Epidermal melanocyte (primary cell): ENCODE results near the gene AHNAK.
"Not testable (repeated sequence)": the region's sequence is repeated elsewhere in the genome, so short reads cannot be mapped to it uniquely, and the experiment has no call there.

Source experiments
- DNase-seq: peaks from one replicate; pipeline ENCODE4 v3.0.0; 2011; ENCODE audit warnings: low spot score; ENCODE audit not compliant: insufficient read length

The AHNAK gene

DNA sequence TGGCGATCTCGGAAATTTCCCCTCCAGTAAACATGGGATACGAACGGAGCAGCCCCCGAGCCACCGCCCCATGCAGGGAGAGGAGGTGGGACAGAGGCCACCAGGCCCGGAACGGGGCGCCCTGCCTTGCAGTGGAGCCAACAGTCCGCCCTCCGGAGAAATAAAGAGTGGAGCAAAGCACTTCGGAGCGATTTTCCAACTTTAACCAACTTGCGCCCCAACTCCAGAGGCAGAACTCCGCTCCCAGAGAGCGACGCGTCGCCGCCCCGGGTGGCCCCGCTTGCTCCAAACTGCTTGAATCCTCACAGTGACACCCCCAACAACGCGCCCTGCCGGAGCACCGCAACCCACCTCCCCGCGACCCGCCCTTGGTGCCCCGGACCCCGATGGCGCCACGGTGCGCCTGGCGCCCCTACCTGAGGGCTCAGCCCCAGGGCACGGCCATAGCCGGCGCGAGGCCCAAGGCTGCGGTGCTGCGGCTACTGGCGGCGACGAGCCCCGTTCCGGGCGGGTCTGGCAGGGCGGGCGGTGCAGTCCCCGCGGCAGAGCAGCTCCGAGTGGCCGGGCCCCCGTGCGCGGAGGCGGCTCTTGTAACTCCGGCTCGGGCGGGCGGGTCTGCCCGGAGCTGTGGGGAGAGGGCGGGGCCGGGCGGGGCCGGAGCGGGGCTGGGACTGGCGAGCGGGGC is at the start of gene AHNAK:
Gene AHNAK (minus strand): TSS at position 563 of the 685 bp plus-strand sequence. CDS start 10,708 bp downstream, outside the sequence.
- peak; percentile 81 for DNase-seq

- DNase-seq, result no peak
Measured at GRCh38 chr11:62595124-62595523, 48.5 kb upstream of the AHNAK start.

DNA sequence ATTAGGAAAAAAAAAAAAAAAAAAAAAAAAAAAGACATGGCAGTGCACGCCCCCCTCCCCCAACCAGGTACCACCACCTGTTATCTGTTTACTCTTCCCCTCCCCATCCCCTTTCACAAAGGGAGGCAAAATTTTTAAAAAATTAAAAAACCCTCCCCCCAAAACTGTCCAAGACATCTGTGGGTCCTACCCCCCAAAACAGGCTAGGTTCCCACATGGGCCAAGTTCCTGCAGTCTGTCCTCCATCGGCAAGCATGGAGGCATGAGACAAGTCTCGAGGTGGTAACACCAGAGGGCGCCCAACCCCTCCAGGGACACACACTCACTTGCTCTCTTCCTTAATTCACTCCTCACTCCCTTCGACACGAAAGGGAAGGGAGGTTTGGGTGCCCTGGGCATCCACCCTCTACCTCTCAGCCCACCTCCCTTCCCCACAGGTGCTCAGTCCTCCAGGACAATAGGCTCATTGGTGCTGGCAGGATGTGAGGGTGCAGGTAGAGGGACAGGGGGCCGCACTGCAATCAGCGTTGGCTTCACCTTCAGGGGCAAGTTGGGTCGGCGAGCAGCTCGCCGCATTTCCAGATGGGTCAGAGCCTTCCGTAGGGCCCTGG is 46.9 kb upstream of the AHNAK start:
- DNase-seq, result no peak

- DNase-seq, result no peak
Measured at GRCh38 chr11:62592989-62593421, 46.4 kb upstream of the AHNAK start.

- DNase-seq, result no peak
Measured at GRCh38 chr11:62592146-62592815, 45.7 kb upstream of the AHNAK start.

DNA sequence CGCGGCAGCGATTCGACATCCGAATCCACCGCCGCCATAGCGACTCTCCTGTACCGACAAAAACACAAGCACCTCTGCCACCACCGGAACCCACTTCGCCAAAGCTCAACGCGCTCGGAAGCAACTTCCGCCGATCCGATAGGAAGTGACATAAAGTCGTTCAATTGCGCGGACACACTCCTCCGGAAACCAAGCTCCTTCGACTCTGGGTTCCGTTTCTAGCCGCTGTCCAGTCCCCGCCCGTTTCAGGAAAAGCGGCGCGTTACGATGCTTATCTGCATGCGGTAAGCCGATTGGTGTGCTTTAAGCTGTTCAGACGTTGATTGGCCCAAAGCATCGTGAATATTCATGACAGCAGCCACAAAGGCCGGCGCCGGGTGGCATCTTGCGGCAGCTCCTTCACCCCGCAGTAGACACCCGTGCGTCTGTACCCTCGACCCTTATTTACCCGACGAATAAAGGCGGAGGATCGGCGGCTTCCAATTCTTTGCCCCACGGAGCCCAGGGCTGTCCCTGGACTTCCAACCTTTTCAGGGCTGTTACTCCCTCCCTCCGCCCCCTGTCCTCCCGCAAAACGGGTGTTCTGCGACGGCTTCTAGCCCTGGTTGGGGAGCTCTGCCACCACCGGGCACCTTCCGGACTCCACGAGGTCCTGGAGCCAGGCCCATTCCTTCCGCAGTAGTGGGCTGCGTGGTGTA is 45.0 kb upstream of the AHNAK start, which contains the start of gene TUT1:
Gene TUT1 (minus strand): TSS at position 76 of the 698 bp plus-strand sequence. CDS start 38 bp downstream, at position 38.
- DNase-seq, result peak; percentile 92

- DNase-seq, result no peak
Measured at GRCh38 chr11:62588966-62589637, 42.5 kb upstream of the AHNAK start.

DNA sequence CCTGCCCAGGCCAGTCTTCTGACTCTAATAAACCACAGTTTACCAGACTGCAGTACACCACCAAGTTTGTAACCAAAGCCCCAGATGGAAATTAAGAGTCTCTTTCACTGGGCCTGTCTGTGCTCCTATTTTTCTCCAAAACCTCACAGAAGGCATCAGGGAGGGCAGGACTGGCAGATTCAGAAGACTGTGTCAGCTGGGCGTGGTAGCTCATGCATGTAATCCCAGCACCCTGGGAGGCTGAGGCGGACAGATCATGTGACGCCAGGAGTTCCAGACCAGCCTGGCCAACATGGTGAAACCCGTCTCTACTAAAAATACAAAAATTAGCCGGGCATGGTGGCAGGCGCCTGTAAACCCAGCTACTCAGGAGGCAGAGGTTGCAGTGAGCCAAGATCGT is 38.8 kb upstream of the AHNAK start:
- DNase-seq, result not testable (repeated sequence)

DNA sequence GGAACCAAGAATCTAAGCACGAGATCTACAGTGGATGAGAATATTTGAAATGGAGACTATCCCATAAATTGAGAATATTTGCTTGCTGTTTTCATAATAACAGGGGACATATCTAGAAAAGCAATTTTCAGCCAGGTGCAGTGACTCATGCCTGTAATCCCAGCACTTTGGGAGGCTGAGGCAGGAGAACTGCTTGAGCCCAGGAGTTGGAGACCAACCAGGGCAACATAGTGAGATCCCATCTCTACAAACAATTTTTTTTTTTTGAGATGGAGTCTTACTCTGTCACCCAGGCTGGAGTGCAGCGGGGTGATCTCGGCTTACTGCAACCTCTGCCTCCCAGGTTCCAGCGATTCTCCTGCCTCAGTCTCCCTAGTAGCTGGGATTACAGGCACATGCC is 35.1 kb upstream of the AHNAK start:
- not testable (repeated sequence) for DNase-seq

DNA sequence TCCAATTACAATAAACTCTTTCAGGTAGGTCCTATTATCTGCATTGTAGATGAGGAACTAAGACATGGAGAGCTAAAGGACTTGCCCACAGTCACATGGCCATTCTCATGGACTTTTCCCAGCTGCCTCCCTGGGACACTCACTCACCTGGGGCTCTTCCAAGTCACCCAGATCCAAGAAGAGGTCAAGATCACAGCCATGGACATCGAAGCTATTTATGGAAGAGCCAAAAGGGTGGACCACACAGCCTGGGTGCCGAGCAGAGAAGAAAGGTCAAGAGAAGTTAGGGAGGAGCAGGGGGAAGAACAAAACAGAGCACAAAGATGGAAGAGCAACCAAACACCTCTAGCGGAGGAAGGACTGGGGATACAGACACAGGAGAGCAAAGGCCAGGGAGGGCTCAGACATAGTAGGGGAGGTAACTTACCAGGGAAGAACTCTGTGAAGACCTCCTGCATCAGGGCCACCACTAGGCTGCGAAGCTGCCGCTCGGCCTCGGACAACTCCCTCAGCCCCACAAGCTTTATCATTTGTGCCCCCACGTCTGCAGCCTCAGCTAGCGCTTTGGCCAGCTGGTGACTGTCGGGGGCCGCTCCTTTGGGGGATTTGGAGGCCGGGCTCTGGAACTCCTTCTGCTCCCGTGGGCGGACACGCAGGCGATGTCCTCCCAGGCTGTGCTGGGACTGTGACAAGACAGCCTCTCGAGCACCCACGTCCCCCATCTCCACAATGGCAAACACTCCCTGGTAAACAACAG is 34.5 kb upstream of the AHNAK start:
- DNase-seq, result no peak

- DNase-seq, result no peak
Measured at GRCh38 chr11:62579252-62579651, 32.6 kb upstream of the AHNAK start.

DNA sequence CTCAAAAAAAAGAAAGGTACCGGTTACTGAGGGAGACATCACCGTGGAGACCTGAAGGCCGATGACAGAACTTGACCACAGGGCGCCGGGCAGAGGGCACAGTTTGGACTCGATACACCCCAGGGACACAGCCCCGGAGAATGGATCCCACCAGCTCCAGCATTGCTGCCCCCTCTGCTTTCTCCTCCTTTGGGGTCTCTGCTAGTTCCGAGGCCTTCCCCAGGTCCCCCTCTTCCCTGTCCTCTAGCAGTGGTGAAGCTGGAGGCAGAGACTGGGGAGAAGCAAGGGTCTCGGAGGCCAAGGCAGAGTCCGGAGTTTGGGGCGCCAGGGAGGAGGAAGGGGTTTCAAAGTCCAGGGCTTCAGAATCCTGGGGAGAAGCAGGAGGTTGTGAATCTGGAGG is 31.9 kb upstream of the AHNAK start:
- no peak for DNase-seq

DNA sequence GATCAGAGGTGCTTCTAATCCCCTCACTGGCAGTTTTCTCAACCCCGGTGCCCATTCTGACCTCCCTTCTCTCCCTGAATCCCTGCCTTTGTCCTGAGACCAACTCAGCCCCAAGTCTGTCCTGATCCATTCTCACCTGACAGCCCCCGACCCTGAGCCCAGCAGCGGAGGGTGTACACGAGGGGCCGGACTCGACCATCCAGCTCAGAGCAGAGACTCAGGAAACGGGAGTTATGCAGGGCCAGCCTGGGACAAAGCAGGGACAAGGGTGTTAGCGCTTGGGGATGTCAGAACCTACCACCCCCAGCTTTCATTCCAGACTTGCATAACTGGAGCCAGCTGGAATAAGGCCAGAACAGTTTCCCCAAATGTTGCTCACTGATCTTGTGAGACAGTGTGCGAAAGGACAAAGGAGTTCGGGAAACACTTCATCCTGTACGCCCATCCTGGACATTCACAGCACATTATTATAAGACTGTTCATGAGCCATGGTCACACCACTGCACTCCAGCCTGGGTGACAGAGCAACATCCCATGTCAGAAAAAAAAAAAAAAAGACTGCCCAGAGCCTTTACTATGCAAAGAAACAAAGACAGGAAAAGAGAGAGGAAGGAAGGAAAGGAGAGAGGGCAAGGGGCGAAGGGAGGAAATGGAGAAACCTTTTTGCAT is 30.6 kb upstream of the AHNAK start:
- no peak for DNase-seq

DNA sequence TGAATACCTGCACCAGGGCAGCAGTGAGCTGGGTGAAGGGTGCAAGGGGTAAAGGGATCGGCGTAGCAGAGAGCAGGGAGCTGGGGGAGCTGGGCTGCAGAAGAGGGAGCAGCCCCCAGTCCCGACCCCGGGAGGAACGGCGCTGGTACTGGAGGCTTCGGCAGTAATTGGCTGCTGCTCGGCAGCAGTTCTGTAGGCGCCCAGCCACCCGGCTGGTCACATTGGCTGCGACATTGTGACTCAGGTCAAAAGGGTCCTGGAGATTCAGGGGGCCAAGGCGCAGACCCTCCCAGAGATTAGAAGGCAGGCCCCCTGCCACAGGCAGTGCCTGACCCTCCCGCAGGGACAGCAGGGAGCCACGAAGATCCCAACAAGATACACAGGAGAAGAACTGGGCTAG is 29.2 kb upstream of the AHNAK start:
- DNase-seq, result no peak

GRCh38 chr11:62575156-62575555 is 28.6 kb upstream of the AHNAK start:
- DNase-seq, result no peak

DNA sequence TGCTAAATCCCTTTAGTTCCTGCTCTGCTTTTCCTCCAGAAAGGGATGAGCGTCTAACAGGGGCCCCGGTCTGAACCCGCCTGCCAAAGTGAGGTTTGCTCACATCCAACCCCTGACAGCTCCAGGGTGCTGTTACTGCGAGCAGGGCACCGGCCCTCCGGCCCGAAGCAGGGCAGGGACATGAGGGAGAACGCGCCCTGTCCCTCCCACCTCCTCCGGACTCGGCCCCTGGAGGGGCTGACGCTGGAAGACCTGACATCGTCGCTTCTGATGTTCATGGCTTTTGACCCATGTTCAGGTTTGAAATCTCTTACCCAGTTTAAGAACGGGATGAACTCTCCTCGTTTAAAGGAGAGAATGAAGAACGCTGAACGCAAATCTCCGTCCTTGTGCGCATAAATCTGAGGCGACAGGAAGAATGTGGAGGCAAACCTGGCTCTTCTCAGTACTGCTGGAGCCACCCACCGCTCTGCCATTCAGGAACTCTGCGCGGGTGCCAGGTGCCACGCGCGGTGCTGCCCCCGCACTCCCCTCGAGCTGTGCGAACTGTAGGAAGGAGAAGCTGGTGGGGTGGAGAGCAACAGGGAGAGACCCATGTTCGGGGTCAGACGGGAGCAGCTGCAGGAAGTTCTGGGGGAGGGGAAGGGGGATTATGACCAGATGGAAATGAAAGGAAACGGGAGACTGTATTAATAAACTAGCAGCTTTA is 27.9 kb upstream of the AHNAK start:
- DNase-seq, result no peak

DNA sequence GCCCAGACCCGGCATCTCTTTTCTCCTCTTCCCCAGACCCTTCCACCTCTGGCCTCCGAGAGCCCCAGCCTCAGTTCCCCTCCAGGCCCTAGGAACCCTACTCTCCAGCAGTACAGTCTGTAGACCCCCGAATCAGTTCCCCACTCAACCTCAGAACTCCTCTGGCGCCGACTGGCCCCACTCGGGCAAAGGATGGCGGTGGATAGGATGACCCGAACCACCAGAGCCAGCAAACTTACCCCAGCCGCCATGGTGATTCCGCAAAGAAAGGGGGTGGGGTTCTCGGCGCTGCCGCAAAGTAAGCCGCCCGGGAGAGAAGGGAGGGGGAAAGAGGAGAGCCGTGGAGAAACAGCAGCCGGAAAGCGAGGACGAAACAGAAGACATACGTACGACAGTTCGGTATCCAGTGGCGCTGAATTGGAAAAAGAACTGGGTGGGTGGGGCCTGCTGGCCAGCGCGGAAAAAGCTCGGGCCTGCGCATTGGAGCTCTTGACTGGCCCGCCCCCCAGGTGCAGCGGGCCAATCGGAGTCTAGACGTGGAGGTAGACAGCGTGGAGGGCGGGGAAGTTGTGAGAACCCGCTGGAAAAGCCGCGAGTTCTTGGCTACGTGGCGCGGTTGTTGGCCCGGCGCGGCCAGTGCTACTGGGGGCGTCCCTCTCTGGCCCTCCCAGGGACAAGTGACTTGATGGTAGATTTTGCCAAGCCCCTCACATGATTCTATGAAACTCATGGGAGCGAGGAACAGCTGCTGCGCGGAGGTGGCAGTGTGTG is 27.2 kb upstream of the AHNAK start, which contains the start of gene EEF1G:
Gene EEF1G (minus strand): TSS at position 300 of the 771 bp plus-strand sequence. CDS start 49 bp downstream, at position 251.
- DNase-seq, result peak; percentile 97

GRCh38 chr11:62573006-62573591 is 26.5 kb upstream of the AHNAK start:
- no peak for DNase-seq
